MCF 10A (cell line): ENCODE results near the gene GPR152. TPM values are rescaled to one million over a fixed set of nuclear protein-coding genes. Genes with fewer than 3 reads are reported as not detected.

ENCODE experiments used
- BruUV-seq: library from RNA; stranded (reverse); fragments of 400-500 nt; replicated peaks from 2 replicates; lab custom pipeline; 2021; lab: Mats Ljungman, UMichigan
- CTCF ChIA-PET: fragments of 300-600 bp; sonication (Branson Sonifier 250); formaldehyde crosslinking; extraction: SDS; loops from one replicate; lab custom pipeline; 2021; ENCODE audit warnings: antibody characterized with exemption, inconsistent platforms; lab: Yijun Ruan, JAX
- POLR2A ChIA-PET: fragments of 300-600, 350-650 bp; sonication (Branson Sonifier 250); formaldehyde crosslinking; extraction: SDS; loops from one replicate; lab custom pipeline; 2020; ENCODE audit warnings: antibody characterized with exemption, inconsistent platforms; lab: Yijun Ruan, JAX
- DNase-seq: peaks from one replicate; pipeline ENCODE4 v3.0.0-alpha.2; 2018; ENCODE audit not compliant: unreplicated experiment
- H3K27ac Mint-ChIP-seq: one replicate; pipeline ENCODE4 v1.8.0; 2022; ENCODE audit warnings: mild to moderate bottlenecking, low read depth, mixed read lengths; ENCODE audit not compliant: unreplicated experiment
- H3K27me3 Mint-ChIP-seq: one replicate; pipeline ENCODE4 v1.8.0; 2022; ENCODE audit warnings: mixed read lengths; ENCODE audit not compliant: insufficient read depth, unreplicated experiment
- H3K36me3 Mint-ChIP-seq: one replicate; pipeline ENCODE4 v1.8.0; 2022; ENCODE audit warnings: mild to moderate bottlenecking, moderate library complexity, mixed read lengths; ENCODE audit not compliant: insufficient read depth, unreplicated experiment
- H3K4me1 Mint-ChIP-seq: one replicate; pipeline ENCODE4 v1.8.0; 2022; ENCODE audit warnings: mixed read lengths; ENCODE audit not compliant: insufficient read depth, unreplicated experiment
- H3K4me3 Mint-ChIP-seq: one replicate; pipeline ENCODE4 v1.8.0; 2022; ENCODE audit warnings: mild to moderate bottlenecking, moderate library complexity, mixed read lengths; ENCODE audit not compliant: unreplicated experiment
- H3K9me3 Mint-ChIP-seq: one replicate; pipeline ENCODE4 v1.8.0; 2022; ENCODE audit warnings: mixed read lengths; ENCODE audit not compliant: unreplicated experiment
- intact Hi-C: fragments of 100-400 bp; cut with micrococcal nuclease; formaldehyde crosslinking; loops from 2 replicates; pipeline ENCODE4 v1.14.1; 2022
- total RNA-seq: library from RNA; stranded (reverse); gene quantifications from 2 replicates; pipeline ENCODE4 v1.2.3, GENCODE V29; 2022
- TF ChIP-seq, protein P1 (sequence below): fragments of 200-600 bp; IDR thresholded peaks from one replicate; pipeline ENCODE4 v1.8.0; 2022; ENCODE audit warnings: antibody characterized with exemption, mild to moderate bottlenecking; ENCODE audit not compliant: unreplicated experiment

GPR152 gene
- total RNA-seq, 1 experiment from 2014 or later, result not detected

DNA sequence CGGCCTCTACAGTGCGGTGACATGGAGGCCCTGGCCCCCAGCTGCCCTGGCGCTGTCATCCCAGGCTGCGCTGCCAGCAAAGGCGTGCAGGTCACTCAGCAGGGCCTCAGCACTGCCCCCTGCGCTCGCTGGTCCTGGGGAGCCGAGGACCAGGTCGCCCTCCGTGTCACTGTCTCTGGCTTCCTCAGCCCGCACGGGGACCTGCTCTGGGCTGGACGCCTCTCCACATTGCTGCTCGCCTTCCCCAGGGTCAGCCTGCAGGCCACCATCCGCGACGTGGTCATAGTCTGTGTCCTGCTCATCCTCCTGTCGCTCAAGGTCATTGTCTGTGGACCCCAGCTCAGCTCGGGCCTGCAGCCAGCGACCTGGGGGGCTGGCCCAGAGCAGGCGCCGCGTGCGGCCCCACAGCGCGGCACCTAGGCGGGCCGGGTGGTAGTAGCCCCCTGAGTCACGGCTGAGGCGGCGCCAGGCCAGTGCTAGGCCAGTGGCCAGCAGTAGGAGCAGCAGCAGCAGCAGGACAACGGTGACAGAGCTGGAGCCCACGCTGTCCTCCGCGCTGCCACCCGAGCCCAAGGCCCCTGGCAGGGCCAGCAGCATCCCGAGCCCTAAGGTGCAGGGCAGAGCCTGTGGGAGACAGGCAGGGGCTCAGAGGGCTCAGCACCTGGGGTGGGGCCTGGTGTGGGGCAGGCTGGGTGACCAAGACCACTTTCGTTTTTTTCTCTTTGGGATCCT lies 16.6 kb downstream of the GPR152 start:
- Mint-ChIP-seq H3K27me3 (no peaks in the 10 kb centered on the region), H3K4me1 (peaks cover 8% of the 10 kb centered on the region), H3K36me3 (peaks cover 57% of the 10 kb centered on the region), H3K4me3 (no peak overlapping the region), H3K9me3 (no peaks in the 10 kb centered on the region), H3K27ac (peak overlapping the region; percentile 23)
- TF ChIP-seq, protein P1, sequence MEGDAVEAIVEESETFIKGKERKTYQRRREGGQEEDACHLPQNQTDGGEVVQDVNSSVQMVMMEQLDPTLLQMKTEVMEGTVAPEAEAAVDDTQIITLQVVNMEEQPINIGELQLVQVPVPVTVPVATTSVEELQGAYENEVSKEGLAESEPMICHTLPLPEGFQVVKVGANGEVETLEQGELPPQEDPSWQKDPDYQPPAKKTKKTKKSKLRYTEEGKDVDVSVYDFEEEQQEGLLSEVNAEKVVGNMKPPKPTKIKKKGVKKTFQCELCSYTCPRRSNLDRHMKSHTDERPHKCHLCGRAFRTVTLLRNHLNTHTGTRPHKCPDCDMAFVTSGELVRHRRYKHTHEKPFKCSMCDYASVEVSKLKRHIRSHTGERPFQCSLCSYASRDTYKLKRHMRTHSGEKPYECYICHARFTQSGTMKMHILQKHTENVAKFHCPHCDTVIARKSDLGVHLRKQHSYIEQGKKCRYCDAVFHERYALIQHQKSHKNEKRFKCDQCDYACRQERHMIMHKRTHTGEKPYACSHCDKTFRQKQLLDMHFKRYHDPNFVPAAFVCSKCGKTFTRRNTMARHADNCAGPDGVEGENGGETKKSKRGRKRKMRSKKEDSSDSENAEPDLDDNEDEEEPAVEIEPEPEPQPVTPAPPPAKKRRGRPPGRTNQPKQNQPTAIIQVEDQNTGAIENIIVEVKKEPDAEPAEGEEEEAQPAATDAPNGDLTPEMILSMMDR, result no peak
- ChIA-PET CTCF (no interaction called here), POLR2A (interaction anchor here (0.6 kb wide), 2 partner anchors 19 to 157 kb away, joined by 3 read pairs; partner anchors contain the start of gene CABP4)
- no TSS peak for BruUV-seq
- DNase-seq, result no peak
- intact Hi-C loops, result no loop called here

DNA sequence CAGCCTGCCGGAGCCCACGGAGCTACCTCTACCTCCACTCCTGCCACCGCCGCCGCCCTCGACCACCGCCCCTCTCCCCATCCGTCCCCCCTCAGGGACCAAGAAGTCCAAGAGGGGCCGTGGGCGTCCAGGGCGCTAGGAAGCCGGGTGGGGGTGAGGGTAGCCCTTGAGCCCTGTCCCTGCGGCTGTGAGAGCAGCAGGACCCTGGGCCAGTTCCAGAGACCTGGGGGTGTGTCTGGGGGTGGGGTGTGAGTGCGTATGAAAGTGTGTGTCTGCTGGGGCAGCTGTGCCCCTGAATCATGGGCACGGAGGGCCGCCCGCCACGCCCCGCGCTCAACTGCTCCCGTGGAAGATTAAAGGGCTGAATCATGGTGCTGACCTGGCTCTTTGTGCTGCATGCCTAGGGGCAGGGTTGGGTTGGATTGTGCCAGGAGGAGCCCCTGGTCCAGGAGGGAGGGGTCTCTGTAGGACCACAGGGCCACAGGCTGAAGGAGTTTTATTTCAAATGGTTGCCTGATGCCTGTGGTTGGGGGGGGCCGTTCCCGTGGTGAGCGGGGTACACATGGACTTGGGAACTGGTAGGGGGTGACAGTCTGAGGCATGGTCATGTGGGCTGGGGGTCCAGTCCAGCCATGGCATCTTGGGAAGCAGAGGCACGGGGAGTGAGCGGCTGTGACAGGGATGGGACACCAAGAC lies 17.4 kb downstream of the GPR152 start:
- peaks cover 8% of the 10 kb centered on the region for H3K4me1 Mint-ChIP-seq
- ChIA-PET CTCF (no interaction called here), POLR2A (no interaction called here)
- BruUV-seq, result no TSS peak
- H3K27ac Mint-ChIP-seq, result peak overlapping the region; percentile 23
- no peak for DNase-seq
- no peak overlapping the region for H3K4me3 Mint-ChIP-seq
- H3K36me3 Mint-ChIP-seq, result peaks cover 63% of the 10 kb centered on the region
- intact Hi-C loops, result no loop called here
- TF ChIP-seq, protein P1, result no peak
- no peaks in the 10 kb centered on the region for H3K9me3 Mint-ChIP-seq
- no peaks in the 10 kb centered on the region for H3K27me3 Mint-ChIP-seq

DNA sequence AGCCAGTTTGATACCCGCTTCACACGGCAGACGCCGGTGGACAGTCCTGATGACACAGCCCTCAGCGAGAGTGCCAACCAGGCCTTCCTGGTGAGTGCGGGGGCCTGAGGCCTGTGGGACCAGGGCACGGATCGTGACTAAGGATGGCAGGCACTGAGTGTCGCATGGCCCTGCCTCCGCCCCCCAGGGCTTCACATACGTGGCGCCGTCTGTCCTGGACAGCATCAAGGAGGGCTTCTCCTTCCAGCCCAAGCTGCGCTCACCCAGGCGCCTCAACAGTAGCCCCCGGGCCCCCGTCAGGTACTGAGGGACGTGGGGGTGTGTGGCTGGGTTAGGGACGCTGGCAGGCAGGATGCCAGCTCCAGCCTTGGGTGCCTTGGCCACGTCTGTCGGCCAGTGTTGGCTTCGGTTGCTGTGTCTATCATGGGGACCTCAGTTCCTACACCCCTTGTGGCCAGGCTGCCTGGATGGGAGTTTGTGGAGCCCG lies 18.1 kb downstream of the GPR152 start:
- Mint-ChIP-seq H3K4me3 (no peak overlapping the region), H3K27ac (no peak overlapping the region), H3K9me3 (no peaks in the 10 kb centered on the region), H3K36me3 (peaks cover 60% of the 10 kb centered on the region), H3K4me1 (peaks cover 5% of the 10 kb centered on the region), H3K27me3 (no peaks in the 10 kb centered on the region)
- intact Hi-C loops, result no loop called here
- BruUV-seq, result no TSS peak
- no peak for DNase-seq
- ChIA-PET POLR2A (no interaction called here), CTCF (no interaction called here)
- TF ChIP-seq, protein P1, result no peak
